Neural cell (in vitro differentiated cells): ENCODE data around the gene RPL7L1. TPM values are rescaled to one million over a fixed set of nuclear protein-coding genes. Genes with fewer than 3 reads are reported as not detected.
"Not testable (repeated sequence)": the region's sequence is repeated elsewhere in the genome, so short reads cannot be mapped to it uniquely, and the experiment has no call there.

Source experiments
- H2AFZ ChIP-seq: fragments of 200-600, 300-800 bp; sonication (generic), shearing (Covaris generic); 2 replicates; pipeline ENCODE4 v1.6.0; 2014; ENCODE audit warnings: low read depth, mild to moderate bottlenecking, antibody characterized with exemption, low read length, moderate library complexity
- H3F3A ChIP-seq: fragments of 200-600 bp; shearing (Covaris generic); 2 replicates; pipeline ENCODE4 v1.6.1; 2016; ENCODE audit warnings: mild to moderate bottlenecking, moderate library complexity, mixed read lengths, antibody characterized with exemption, low read length; ENCODE audit not compliant: insufficient read depth, poor library complexity, severe bottlenecking
- H3K27ac ChIP-seq: fragments of 200-600, 300-800 bp; sonication (generic), shearing (Covaris generic); 2 replicates; pipeline ENCODE4 v1.5.1; 2014; ENCODE audit warnings: mild to moderate bottlenecking, low read length, moderate library complexity
- H3K27me3 ChIP-seq: fragments of 300-800, 200-600 bp; sonication (generic), shearing (Covaris generic); 2 replicates; pipeline ENCODE4 v1.6.0; 2014; ENCODE audit warnings: mild to moderate bottlenecking, low read depth, low read length, moderate library complexity; ENCODE audit not compliant: insufficient read depth
- H3K36me3 ChIP-seq: fragments of 300-800, 200-600 bp; sonication (generic), shearing (Covaris generic); 2 replicates; pipeline ENCODE4 v1.5.1; 2014; ENCODE audit warnings: mild to moderate bottlenecking, antibody characterized with exemption, low read length, moderate library complexity; ENCODE audit not compliant: insufficient read depth
- H3K4me2 ChIP-seq: fragments of 300-800, 200-600 bp; sonication (generic), shearing (Covaris generic); 2 replicates; pipeline ENCODE4 v1.6.0; 2014; ENCODE audit warnings: mild to moderate bottlenecking, low read length
- H3K4me3 ChIP-seq: fragments of 300-800, 200-600 bp; sonication (generic), shearing (Covaris generic); 2 replicates; pipeline ENCODE4 v1.5.1; 2014; ENCODE audit warnings: mild to moderate bottlenecking, low read length, moderate library complexity
- H3K79me2 ChIP-seq: fragments of 200-600 bp; shearing (Covaris generic); replicated peaks from 2 replicates; pipeline ENCODE4 v1.6.0; 2014; ENCODE audit warnings: mild to moderate bottlenecking, low read length, moderate library complexity; ENCODE audit not compliant: insufficient read depth
- H3K9ac ChIP-seq: fragments of 300-800, 200-600 bp; sonication (generic), shearing (Covaris generic); 2 replicates; pipeline ENCODE4 v1.6.1; 2016; ENCODE audit warnings: mild to moderate bottlenecking, low read length, mixed read lengths
- H3K9me2 ChIP-seq: fragments of 200-600 bp; shearing (Covaris generic); 2 replicates; pipeline ENCODE4 v1.6.1; 2016; ENCODE audit warnings: mild to moderate bottlenecking, low read length, mixed read lengths; ENCODE audit not compliant: insufficient read depth
- H3K9me3 ChIP-seq: fragments of 200-600, 300-800 bp; sonication (generic), shearing (Covaris generic); 2 replicates; pipeline ENCODE4 v1.6.1; 2016; ENCODE audit warnings: mild to moderate bottlenecking, mixed run types, low read length, moderate library complexity, mixed read lengths
- H4K20me1 ChIP-seq: fragments of 200-600 bp; shearing (Covaris generic); 2 replicates; pipeline ENCODE4 v1.6.1; 2016; ENCODE audit warnings: mild to moderate bottlenecking, mixed run types; ENCODE audit not compliant: insufficient read depth
- EP300 ChIP-seq: fragments of 450-650 bp; conservative IDR thresholded peaks from 2 replicates; pipeline ENCODE4 v1.6.1; 2014; ENCODE audit warnings: antibody characterized with exemption, mild to moderate bottlenecking, moderate library complexity; ENCODE audit not compliant: poor library complexity, severe bottlenecking
- EZH2 ChIP-seq: fragments of 200-600, 300-800 bp; shearing (Covaris generic), sonication (generic); IDR thresholded peaks from 2 replicates; pipeline ENCODE4 v1.6.1; 2014; ENCODE audit warnings: antibody characterized with exemption, low read length, borderline replicate concordance, mild to moderate bottlenecking; ENCODE audit not compliant: insufficient read depth, poor library complexity, severe bottlenecking
- MXI1 ChIP-seq: fragments of 450-650 bp; conservative IDR thresholded peaks from 2 replicates; pipeline ENCODE4 v1.6.1; 2014; ENCODE audit warnings: antibody characterized with exemption, mild to moderate bottlenecking; ENCODE audit not compliant: poor library complexity, severe bottlenecking
- POLR2AphosphoS5 ChIP-seq: IDR thresholded peaks from 2 replicates; pipeline ENCODE4 v1.6.1; 2012
- RAD21 ChIP-seq: fragments of 450-650 bp; conservative IDR thresholded peaks from 2 replicates; pipeline ENCODE4 v1.6.1; 2014; ENCODE audit warnings: antibody characterized with exemption, mild to moderate bottlenecking, moderate library complexity
- SMC3 ChIP-seq: fragments of 450-650 bp; conservative IDR thresholded peaks from 2 replicates; pipeline ENCODE4 v1.6.1; 2014; ENCODE audit warnings: antibody characterized with exemption, mild to moderate bottlenecking, moderate library complexity; ENCODE audit not compliant: poor library complexity
- TAF1 ChIP-seq: IDR thresholded peaks from 2 replicates; pipeline ENCODE4 v1.6.1; 2012; ENCODE audit warnings: low read depth
- polyA plus RNA-seq: library from polyadenylated mRNA; depleted of rRNA; stranded (reverse); fragments of >200 nt; gene quantifications from 2 replicates; pipeline ENCODE4 v1.2.3, GENCODE V29; 2014
- TF ChIP-seq, protein P1 (sequence below): fragments of 450-650 bp; IDR thresholded peaks from 2 replicates; pipeline ENCODE4 v1.5.1; 2014; ENCODE audit warnings: antibody characterized with exemption, mild to moderate bottlenecking, moderate library complexity; ENCODE audit not compliant: poor library complexity, severe bottlenecking
- TF ChIP-seq, protein P2 (sequence below): IDR thresholded peaks from 2 replicates; pipeline ENCODE4 v1.6.1; 2012; ENCODE audit warnings: borderline replicate concordance

Gene RPL7L1
- polyA plus RNA-seq, 1 donor from 2014 or later, result 88.5 TPM

DNA sequence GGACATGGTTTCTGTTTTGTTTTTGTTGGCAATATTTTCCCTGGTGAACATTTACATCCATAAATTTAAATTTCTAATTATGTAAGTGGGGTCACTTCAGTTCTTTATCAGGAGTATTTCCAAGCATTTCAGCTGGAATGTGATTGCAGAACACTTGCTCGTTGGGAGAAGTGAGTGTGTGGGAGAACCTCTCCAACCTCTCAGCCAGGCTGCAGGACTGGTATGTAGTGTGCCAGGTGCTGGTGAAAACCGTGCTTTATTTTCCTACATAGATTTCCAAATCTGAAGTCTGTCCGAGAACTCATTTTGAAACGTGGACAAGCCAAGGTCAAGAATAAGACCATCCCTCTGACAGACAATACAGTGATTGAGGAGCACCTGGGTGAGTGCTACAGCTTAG lies 6.3 kb downstream of the RPL7L1 start:
- no peaks in the 10 kb centered on the region for H3K36me3 ChIP-seq
- H3K27me3 ChIP-seq, result no peaks in the 10 kb centered on the region
- H3K4me2 ChIP-seq, result no peak overlapping the region
- no peak overlapping the region for H2AFZ ChIP-seq
- no peaks in the 10 kb centered on the region for H3K9me3 ChIP-seq
- H4K20me1 ChIP-seq, result no peaks in the 10 kb centered on the region
- peaks cover 4% of the 10 kb centered on the region for H3K79me2 ChIP-seq
- peaks cover 6% of the 10 kb centered on the region for H3F3A ChIP-seq
- no peak overlapping the region for H3K27ac ChIP-seq
- no peak overlapping the region for H3K4me3 ChIP-seq
- H3K9ac ChIP-seq, result no peak overlapping the region
- TF ChIP-seq, protein P1, sequence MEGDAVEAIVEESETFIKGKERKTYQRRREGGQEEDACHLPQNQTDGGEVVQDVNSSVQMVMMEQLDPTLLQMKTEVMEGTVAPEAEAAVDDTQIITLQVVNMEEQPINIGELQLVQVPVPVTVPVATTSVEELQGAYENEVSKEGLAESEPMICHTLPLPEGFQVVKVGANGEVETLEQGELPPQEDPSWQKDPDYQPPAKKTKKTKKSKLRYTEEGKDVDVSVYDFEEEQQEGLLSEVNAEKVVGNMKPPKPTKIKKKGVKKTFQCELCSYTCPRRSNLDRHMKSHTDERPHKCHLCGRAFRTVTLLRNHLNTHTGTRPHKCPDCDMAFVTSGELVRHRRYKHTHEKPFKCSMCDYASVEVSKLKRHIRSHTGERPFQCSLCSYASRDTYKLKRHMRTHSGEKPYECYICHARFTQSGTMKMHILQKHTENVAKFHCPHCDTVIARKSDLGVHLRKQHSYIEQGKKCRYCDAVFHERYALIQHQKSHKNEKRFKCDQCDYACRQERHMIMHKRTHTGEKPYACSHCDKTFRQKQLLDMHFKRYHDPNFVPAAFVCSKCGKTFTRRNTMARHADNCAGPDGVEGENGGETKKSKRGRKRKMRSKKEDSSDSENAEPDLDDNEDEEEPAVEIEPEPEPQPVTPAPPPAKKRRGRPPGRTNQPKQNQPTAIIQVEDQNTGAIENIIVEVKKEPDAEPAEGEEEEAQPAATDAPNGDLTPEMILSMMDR, result no peak
- TF ChIP-seq POLR2AphosphoS5 (no peak), MXI1 (no peak), TAF1 (no peak), EP300 (no peak), SMC3 (no peak), RAD21 (no peak)
- no peaks in the 10 kb centered on the region for H3K9me2 ChIP-seq

DNA sequence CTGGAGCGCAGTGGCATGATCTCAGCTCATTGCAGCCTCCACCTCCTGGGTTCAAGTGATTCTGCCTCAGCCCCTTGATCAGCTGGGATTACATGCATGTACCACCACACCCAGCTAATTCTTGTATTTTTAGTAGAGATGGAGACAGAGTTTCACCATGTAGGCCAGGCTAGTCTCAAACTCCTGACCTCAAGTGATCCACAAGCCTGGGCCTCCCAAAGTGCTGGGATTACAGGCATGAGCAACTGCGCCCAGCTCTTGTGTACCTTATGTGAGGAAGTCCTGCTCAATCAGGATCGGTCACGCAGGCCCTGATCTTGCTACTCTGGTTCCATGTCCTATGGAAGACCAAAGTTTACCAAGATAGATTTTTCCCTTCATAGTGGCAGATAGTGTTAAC lies 8.8 kb downstream of the RPL7L1 start:
- not testable (repeated sequence) for H2AFZ ChIP-seq, H3K9me2 ChIP-seq, H3K79me2 ChIP-seq, H3K9ac ChIP-seq, H3K27ac ChIP-seq, H3K4me3 ChIP-seq, H3K4me2 ChIP-seq, H3K36me3 ChIP-seq, H4K20me1 ChIP-seq, H3F3A ChIP-seq, H3K27me3 ChIP-seq, H3K9me3 ChIP-seq

DNA sequence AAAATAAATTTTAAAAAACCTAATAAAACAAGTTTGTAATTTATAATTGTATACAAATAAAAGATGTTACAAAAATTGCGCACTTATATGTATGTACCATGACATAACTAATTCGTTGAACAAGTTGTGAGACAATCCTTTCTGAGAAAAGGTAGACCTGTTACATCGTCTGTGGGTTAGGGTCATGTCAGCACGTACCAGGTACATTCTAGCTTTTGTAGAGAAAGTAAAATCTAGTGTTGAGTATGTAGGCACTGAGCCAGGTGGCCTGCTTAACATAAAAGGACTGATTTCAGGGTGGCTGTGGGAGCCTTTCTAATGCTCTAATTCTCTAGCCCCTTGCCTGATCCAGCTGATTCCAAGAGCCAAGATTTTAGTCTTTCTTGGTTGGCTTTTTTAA lies 10.4 kb downstream of the RPL7L1 start:
- H3F3A ChIP-seq, result peaks cover 6% of the 10 kb centered on the region
- peak overlapping the region; percentile 98 for H3K4me2 ChIP-seq
- no peaks in the 10 kb centered on the region for H3K9me3 ChIP-seq
- no peaks in the 10 kb centered on the region for H3K79me2 ChIP-seq
- H3K27ac ChIP-seq, result peak overlapping the region; percentile 94
- TF ChIP-seq SMC3, result no peak
- TF ChIP-seq RAD21, result no peak
- TF ChIP-seq TAF1, result no peak
- TF ChIP-seq, protein P1, result no peak
- TF ChIP-seq EZH2, result no peak
- TF ChIP-seq POLR2AphosphoS5, result no peak
- TF ChIP-seq EP300, result no peak
- TF ChIP-seq, protein P2, sequence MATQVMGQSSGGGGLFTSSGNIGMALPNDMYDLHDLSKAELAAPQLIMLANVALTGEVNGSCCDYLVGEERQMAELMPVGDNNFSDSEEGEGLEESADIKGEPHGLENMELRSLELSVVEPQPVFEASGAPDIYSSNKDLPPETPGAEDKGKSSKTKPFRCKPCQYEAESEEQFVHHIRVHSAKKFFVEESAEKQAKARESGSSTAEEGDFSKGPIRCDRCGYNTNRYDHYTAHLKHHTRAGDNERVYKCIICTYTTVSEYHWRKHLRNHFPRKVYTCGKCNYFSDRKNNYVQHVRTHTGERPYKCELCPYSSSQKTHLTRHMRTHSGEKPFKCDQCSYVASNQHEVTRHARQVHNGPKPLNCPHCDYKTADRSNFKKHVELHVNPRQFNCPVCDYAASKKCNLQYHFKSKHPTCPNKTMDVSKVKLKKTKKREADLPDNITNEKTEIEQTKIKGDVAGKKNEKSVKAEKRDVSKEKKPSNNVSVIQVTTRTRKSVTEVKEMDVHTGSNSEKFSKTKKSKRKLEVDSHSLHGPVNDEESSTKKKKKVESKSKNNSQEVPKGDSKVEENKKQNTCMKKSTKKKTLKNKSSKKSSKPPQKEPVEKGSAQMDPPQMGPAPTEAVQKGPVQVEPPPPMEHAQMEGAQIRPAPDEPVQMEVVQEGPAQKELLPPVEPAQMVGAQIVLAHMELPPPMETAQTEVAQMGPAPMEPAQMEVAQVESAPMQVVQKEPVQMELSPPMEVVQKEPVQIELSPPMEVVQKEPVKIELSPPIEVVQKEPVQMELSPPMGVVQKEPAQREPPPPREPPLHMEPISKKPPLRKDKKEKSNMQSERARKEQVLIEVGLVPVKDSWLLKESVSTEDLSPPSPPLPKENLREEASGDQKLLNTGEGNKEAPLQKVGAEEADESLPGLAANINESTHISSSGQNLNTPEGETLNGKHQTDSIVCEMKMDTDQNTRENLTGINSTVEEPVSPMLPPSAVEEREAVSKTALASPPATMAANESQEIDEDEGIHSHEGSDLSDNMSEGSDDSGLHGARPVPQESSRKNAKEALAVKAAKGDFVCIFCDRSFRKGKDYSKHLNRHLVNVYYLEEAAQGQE, result no peak
- no peak for TF ChIP-seq MXI1
- peak overlapping the region; percentile 97 for H2AFZ ChIP-seq
- no peaks in the 10 kb centered on the region for H3K27me3 ChIP-seq
- H4K20me1 ChIP-seq, result no peaks in the 10 kb centered on the region
- H3K9me2 ChIP-seq, result no peaks in the 10 kb centered on the region
- no peaks in the 10 kb centered on the region for H3K36me3 ChIP-seq
- H3K9ac ChIP-seq, result peak overlapping the region; percentile 97
- H3K4me3 ChIP-seq, result peak overlapping the region; percentile 93
